Vagina (tissue), 2 donors: ENCODE data around the gene ZBP1. TPM values are rescaled to one million over a fixed set of nuclear protein-coding genes. Genes with fewer than 3 reads are reported as not detected.

ENCODE experiments used
- DNase-seq, 2 donors: peaks; one replicate each; pipeline ENCODE4 v3.0.0-alpha.2; 2017; ENCODE audit errors: extremely low spot score in 2 of 2
- H3K27ac ChIP-seq: fragments of 200-600 bp; sonication (generic); one replicate; pipeline ENCODE4 v1.5.1; 2019
- H3K27me3 ChIP-seq: fragments of 200-600 bp; sonication (generic); one replicate; pipeline ENCODE4 v1.5.1; 2019
- H3K36me3 ChIP-seq, 2 donors: fragments of 200-600 bp; sonication (generic); one replicate each; pipeline ENCODE4 v1.5.1; 2017 to 2019
- H3K4me1 ChIP-seq: fragments of 200-600 bp; sonication (generic); one replicate; pipeline ENCODE4 v1.5.1; 2019
- H3K4me3 ChIP-seq, 2 donors: fragments of 200-600 bp; sonication (generic); 1 replicate in 1 of 2; 2 replicates in 1 of 2; pipeline ENCODE4 v1.5.1; 2016 to 2019
- H3K9me3 ChIP-seq: fragments of 200-600 bp; sonication (generic); one replicate; pipeline ENCODE4 v1.5.1; 2019
- CTCF ChIP-seq, 3 experiments: fragments of 450-650 bp in 2 of 3; fragments of 200-600 bp in 1 of 3; sonication (generic) in 1 of 3; IDR thresholded peaks; one replicate each; pipeline ENCODE4 v1.5.1; 2017 to 2019; ENCODE audit warnings: antibody characterized with exemption in 3 of 3, mild to moderate bottlenecking in 2 of 3, moderate library complexity in 2 of 3
- POLR2A ChIP-seq, 2 donors: fragments of 450-650 bp; IDR thresholded peaks; one replicate each; pipeline ENCODE4 v1.6.1; 2017; ENCODE audit warnings: antibody characterized with exemption in 2 of 2, mild to moderate bottlenecking in 2 of 2, moderate library complexity in 2 of 2
- POLR2AphosphoS5 ChIP-seq, 2 donors: sonication (generic); formaldehyde crosslinking; IDR thresholded peaks; one replicate each; pipeline ENCODE4 v1.9.0; 2017; ENCODE audit warnings: antibody characterized with exemption in 2 of 2, mild to moderate bottlenecking in 2 of 2, low read depth in 1 of 2; ENCODE audit not compliant: insufficient read depth in 1 of 2
- intact Hi-C: fragments of 100-400 bp; cut with DNase I; formaldehyde crosslinking; loops from one replicate; pipeline ENCODE4 v1.15.1; 2023
- total RNA-seq: library from RNA; depleted of rRNA; stranded (reverse); fragments of >200 nt; gene quantifications from one replicate; pipeline ENCODE4 v1.2.3, GENCODE V29; 2016

The ZBP1 gene
- total RNA-seq, 1 donor from 2014 or later = 0.74 TPM

GRCh38 chr20:57593134-57593886 is 26.9 kb downstream of the ZBP1 start:
- TF ChIP-seq POLR2AphosphoS5 (IDR thresholded peaks at IDR 0.05; ENCODE audit: insufficient read depth in 1 of 2, low read depth in 1 of 2) (no peak), CTCF (IDR thresholded peaks at IDR 0.05) (no peak), POLR2A (IDR thresholded peaks at IDR 0.05) (no peak)
- intact Hi-C loops = loop anchor here (10.0 kb wide), 1 partner anchor 199 kb away; the partner anchor contains the start of gene RBM38
- Histone ChIP-seq H3K27ac (no peak overlapping the region), H3K27me3 (no peaks in the 10 kb centered on the region), H3K4me1 (peaks cover 8% of the 10 kb centered on the region), H3K9me3 (no peaks in the 10 kb centered on the region), H3K4me3 (no peak overlapping the region), H3K36me3 (no peaks in the 10 kb centered on the region)
- no peak for DNase-seq

- no peak for DNase-seq
- Histone ChIP-seq H3K9me3 (no peaks in the 10 kb centered on the region), H3K27ac (no peak overlapping the region), H3K4me1 (peaks cover 8% of the 10 kb centered on the region), H3K4me3 (no peak overlapping the region), H3K36me3 (no peaks in the 10 kb centered on the region), H3K27me3 (no peaks in the 10 kb centered on the region)
- TF ChIP-seq POLR2AphosphoS5 (IDR thresholded peaks at IDR 0.05; ENCODE audit: insufficient read depth in 1 of 2, low read depth in 1 of 2) (no peak), POLR2A (IDR thresholded peaks at IDR 0.05) (no peak), CTCF (IDR thresholded peaks at IDR 0.05) (no peak)
- intact Hi-C loops = loop anchor here (10.0 kb wide), 1 partner anchor 198 kb away; the partner anchor contains the start of gene RBM38
Measured at GRCh38 chr20:57592263-57593092, 27.7 kb downstream of the ZBP1 start.

GRCh38 chr20:57591289-57592229 is 28.7 kb downstream of the ZBP1 start:
- Histone ChIP-seq H3K4me1 (peaks cover under 1% of the 10 kb centered on the region), H3K27ac (no peak overlapping the region), H3K27me3 (no peaks in the 10 kb centered on the region), H3K9me3 (no peaks in the 10 kb centered on the region), H3K36me3 (no peaks in the 10 kb centered on the region), H3K4me3 (no peak overlapping the region)
- TF ChIP-seq POLR2AphosphoS5 (IDR thresholded peaks at IDR 0.05; ENCODE audit: insufficient read depth in 1 of 2, low read depth in 1 of 2) = no peak
- no peak for TF ChIP-seq POLR2A (IDR thresholded peaks at IDR 0.05)
- TF ChIP-seq CTCF (IDR thresholded peaks at IDR 0.05) = no peak
- intact Hi-C loops = loop anchor here (10.0 kb wide), 1 partner anchor 197 kb away; the partner anchor contains the start of gene RBM38
- DNase-seq = no peak

- DNase-seq = no peak
- no peaks in the 10 kb centered on the region for H3K27me3 ChIP-seq
- no peak overlapping the region for H3K27ac ChIP-seq
- H3K4me3 ChIP-seq = no peak overlapping the region
- intact Hi-C loops = loop anchor here (10.0 kb wide), 1 partner anchor 196 kb away; the partner anchor contains the start of gene RBM38
- no peak for TF ChIP-seq POLR2A (IDR thresholded peaks at IDR 0.05)
- no peak for TF ChIP-seq CTCF (IDR thresholded peaks at IDR 0.05)
- no peak for TF ChIP-seq POLR2AphosphoS5 (IDR thresholded peaks at IDR 0.05; ENCODE audit: insufficient read depth in 1 of 2, low read depth in 1 of 2)
- H3K9me3 ChIP-seq = no peaks in the 10 kb centered on the region
- no peaks in the 10 kb centered on the region for H3K36me3 ChIP-seq
- no peaks in the 10 kb centered on the region for H3K4me1 ChIP-seq
Measured at GRCh38 chr20:57590485-57591288, 29.5 kb downstream of the ZBP1 start.
